ENCODE data around the gene MAML3.

DNA sequence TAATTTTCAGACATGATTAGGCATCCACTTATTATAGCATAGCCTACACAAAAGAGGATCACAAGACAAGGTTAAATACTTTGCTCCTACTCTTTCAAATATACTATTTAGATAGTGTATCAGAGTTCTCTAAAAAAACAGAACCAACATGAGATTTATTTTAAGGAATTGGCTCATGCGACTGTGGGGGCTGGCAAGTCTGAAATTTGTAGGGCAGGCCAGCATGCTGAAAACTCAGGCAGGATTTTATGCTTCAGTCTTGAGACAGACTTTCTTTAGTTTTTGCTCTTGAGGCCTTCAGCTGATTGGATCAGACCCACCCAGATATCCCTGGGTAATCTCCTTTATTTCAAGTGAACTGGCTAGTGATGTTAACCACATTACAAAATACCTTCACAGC, 169.5 kb downstream of the MAML3 start:
- TF ChIP-seq, protein P1, sequence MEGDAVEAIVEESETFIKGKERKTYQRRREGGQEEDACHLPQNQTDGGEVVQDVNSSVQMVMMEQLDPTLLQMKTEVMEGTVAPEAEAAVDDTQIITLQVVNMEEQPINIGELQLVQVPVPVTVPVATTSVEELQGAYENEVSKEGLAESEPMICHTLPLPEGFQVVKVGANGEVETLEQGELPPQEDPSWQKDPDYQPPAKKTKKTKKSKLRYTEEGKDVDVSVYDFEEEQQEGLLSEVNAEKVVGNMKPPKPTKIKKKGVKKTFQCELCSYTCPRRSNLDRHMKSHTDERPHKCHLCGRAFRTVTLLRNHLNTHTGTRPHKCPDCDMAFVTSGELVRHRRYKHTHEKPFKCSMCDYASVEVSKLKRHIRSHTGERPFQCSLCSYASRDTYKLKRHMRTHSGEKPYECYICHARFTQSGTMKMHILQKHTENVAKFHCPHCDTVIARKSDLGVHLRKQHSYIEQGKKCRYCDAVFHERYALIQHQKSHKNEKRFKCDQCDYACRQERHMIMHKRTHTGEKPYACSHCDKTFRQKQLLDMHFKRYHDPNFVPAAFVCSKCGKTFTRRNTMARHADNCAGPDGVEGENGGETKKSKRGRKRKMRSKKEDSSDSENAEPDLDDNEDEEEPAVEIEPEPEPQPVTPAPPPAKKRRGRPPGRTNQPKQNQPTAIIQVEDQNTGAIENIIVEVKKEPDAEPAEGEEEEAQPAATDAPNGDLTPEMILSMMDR (IDR thresholded peaks at IDR 0.05; ENCODE audit: low read depth, low read length), result no peak
- TF ChIP-seq EZH2phosphoT487 (IDR thresholded peaks at IDR 0.05; ENCODE audit: low read depth), result no peak
